Neuronal stem cell (in vitro differentiated cells): Measurements from ENCODE around the gene GRB14.

Source experiments
- DNase-seq: peaks from one replicate; pipeline ENCODE4 v3.0.0-alpha.2; 2013; ENCODE audit warnings: low spot score
- H2AFZ ChIP-seq: one replicate; pipeline ENCODE4 v1.6.1; 2013; ENCODE audit warnings: mild to moderate bottlenecking, low read length, inconsistent platforms
- H2AK5ac ChIP-seq: 2 replicates; pipeline ENCODE4 v1.6.1; 2013; ENCODE audit warnings: low read depth, mild to moderate bottlenecking, inconsistent platforms, low read length, moderate library complexity, mixed read lengths
- H2BK120ac ChIP-seq: 2 replicates; pipeline ENCODE4 v1.6.1; 2013; ENCODE audit warnings: low read depth, mild to moderate bottlenecking, inconsistent platforms, low read length, moderate library complexity, mixed read lengths
- H2BK12ac ChIP-seq: one replicate; pipeline ENCODE4 v1.6.1; 2013; ENCODE audit warnings: low read length, inconsistent platforms
- H2BK15ac ChIP-seq: 2 replicates; pipeline ENCODE4 v1.6.1; 2013; ENCODE audit warnings: mild to moderate bottlenecking, low read length, inconsistent platforms, mixed read lengths
- H2BK5ac ChIP-seq: one replicate; pipeline ENCODE4 v1.6.1; 2013; ENCODE audit warnings: inconsistent platforms, mild to moderate bottlenecking, low read length, moderate library complexity
- H3K14ac ChIP-seq: one replicate; pipeline ENCODE4 v1.6.1; 2013; ENCODE audit warnings: low read length, inconsistent platforms
- H3K18ac ChIP-seq: 2 replicates; pipeline ENCODE4 v1.6.1; 2013; ENCODE audit warnings: low read length, inconsistent platforms
- H3K23ac ChIP-seq: 2 replicates; pipeline ENCODE4 v1.6.1; 2013; ENCODE audit warnings: low read depth, mild to moderate bottlenecking, mixed read lengths, low read length, inconsistent platforms; ENCODE audit not compliant: poor library complexity
- H3K27ac ChIP-seq: replicated peaks from 3 replicates; pipeline ENCODE4 v1.5.1; 2013; ENCODE audit warnings: low read length, inconsistent platforms
- H3K27me3 ChIP-seq, 3 experiments: 2 replicates each; pipeline ENCODE4 v1.6.1; 2013; ENCODE audit warnings: low read length in 3 of 3, mild to moderate bottlenecking in 2 of 3, inconsistent platforms in 1 of 3, low read depth in 1 of 3, mixed read lengths in 1 of 3, moderate library complexity in 1 of 3; ENCODE audit not compliant: control insufficient read depth in 3 of 3, insufficient read depth in 3 of 3
- H3K36me3 ChIP-seq, 2 donors: replicated peaks in 1 of 2; 2 replicates each; pipeline ENCODE4 v1.6.1; 2013; ENCODE audit warnings: low read length in 2 of 2; ENCODE audit not compliant: control insufficient read depth in 2 of 2, insufficient read depth in 2 of 2
- H3K4ac ChIP-seq: 2 replicates; pipeline ENCODE4 v1.6.1; 2013; ENCODE audit warnings: inconsistent platforms, mild to moderate bottlenecking, low read length, moderate library complexity
- H3K4me1 ChIP-seq, 2 donors: 1 replicate in 1 of 2; 2 replicates in 1 of 2; pipeline ENCODE4 v1.6.1; 2013; ENCODE audit warnings: low read length in 2 of 2, low read depth in 1 of 2; ENCODE audit not compliant: control insufficient read depth in 2 of 2, insufficient read depth in 1 of 2
- H3K4me2 ChIP-seq: one replicate; pipeline ENCODE4 v1.6.1; 2013; ENCODE audit warnings: mild to moderate bottlenecking, low read length, inconsistent platforms; ENCODE audit not compliant: insufficient read depth, poor library complexity, severe bottlenecking
- H3K4me3 ChIP-seq, 2 donors: 2 replicates each; pipeline ENCODE4 v1.5.1; 2013; ENCODE audit warnings: low read length in 2 of 2, mild to moderate bottlenecking in 2 of 2, inconsistent platforms in 1 of 2, moderate library complexity in 1 of 2
- H3K79me1 ChIP-seq: one replicate; pipeline ENCODE4 v1.6.1; 2013; ENCODE audit warnings: low read depth, mild to moderate bottlenecking, inconsistent platforms, low read length, moderate library complexity
- H3K9ac ChIP-seq: one replicate; pipeline ENCODE4 v1.6.1; 2013; ENCODE audit warnings: mild to moderate bottlenecking, low read depth, low read length, inconsistent platforms; ENCODE audit not compliant: poor library complexity
- H3K9me3 ChIP-seq, 2 donors: replicated peaks in 1 of 2; 2 replicates each; pipeline versions ENCODE3 to v1.6.1; 2013; ENCODE audit warnings: low read length in 2 of 2, mild to moderate bottlenecking in 2 of 2, inconsistent platforms in 1 of 2, low read depth in 1 of 2, mixed read lengths in 1 of 2, moderate library complexity in 1 of 2; ENCODE audit not compliant: control insufficient read depth in 2 of 2, insufficient read depth in 1 of 2
- H4K8ac ChIP-seq: one replicate; pipeline ENCODE4 v1.6.1; 2013; ENCODE audit warnings: low read depth, mild to moderate bottlenecking, inconsistent platforms, low read length, moderate library complexity
- H4K91ac ChIP-seq: one replicate; pipeline ENCODE4 v1.6.1; 2013; ENCODE audit warnings: low read length, low read depth, mild to moderate bottlenecking, inconsistent platforms; ENCODE audit not compliant: poor library complexity
- WGBS, 2 donors: extraction: QIAGEN DNeasy Blood & Tissue Kit; methylation state at CpG; one replicate each; pipeline ENCODE4 v1.1.7; 2013; ENCODE audit warnings: missing lambda C conversion rate in 2 of 2, mixed read lengths in 1 of 2; ENCODE audit not compliant: insufficient read length in 2 of 2, insufficient replicate concordance in 1 of 2; ENCODE audit errors: extremely low coverage in 2 of 2; 5-methylcytosine and 5-hydroxymethylcytosine counted together

The GRB14 gene

GRCh38 chr2:164530464-164530863, 90.8 kb downstream of the GRB14 start:
- Histone ChIP-seq H2BK120ac (no peak overlapping the region), H2BK15ac (no peak overlapping the region), H3K9me3 (no peaks in the 10 kb centered on the region), H2BK5ac (no peak overlapping the region), H3K36me3 (no peaks in the 10 kb centered on the region), H3K4ac (no peak overlapping the region), H3K9ac (no peak overlapping the region), H3K27ac (no peak overlapping the region), H3K79me1 (no peaks in the 10 kb centered on the region), H2AFZ (no peak overlapping the region), H3K4me2 (no peak overlapping the region), H3K23ac (no peak overlapping the region), H4K8ac (no peak overlapping the region), H3K18ac (no peak overlapping the region), H4K91ac (no peak overlapping the region), H2BK12ac (no peak overlapping the region), H3K14ac (no peak overlapping the region), H2AK5ac (no peak overlapping the region), H3K4me1 (no peaks in the 10 kb centered on the region), H3K4me3 (no peak overlapping the region), H3K27me3 (no peaks in the 10 kb centered on the region)
- no CpG with 5 or more reads among the region's 1 CpG for WGBS, 2 donors
- DNase-seq: no peak

GRCh38 chr2:164523726-164524125, 97.6 kb downstream of the GRB14 start:
- Histone ChIP-seq H3K23ac (no peak overlapping the region), H3K14ac (no peak overlapping the region), H3K27me3 (no peaks in the 10 kb centered on the region), H2BK5ac (no peak overlapping the region), H2BK12ac (no peak overlapping the region), H3K4me2 (no peak overlapping the region), H3K79me1 (no peaks in the 10 kb centered on the region), H2AFZ (no peak overlapping the region), H3K36me3 (no peaks in the 10 kb centered on the region), H3K27ac (no peak overlapping the region), H3K4me1 (no peaks in the 10 kb centered on the region), H3K4me3 (no peak overlapping the region), H4K8ac (no peak overlapping the region), H4K91ac (no peak overlapping the region), H3K9me3 (peaks cover 0 to 5% of the 10 kb centered on the region in 2 donors), H2BK15ac (no peak overlapping the region), H3K18ac (no peak overlapping the region), H3K4ac (no peak overlapping the region), H2BK120ac (no peak overlapping the region), H2AK5ac (no peak overlapping the region), H3K9ac (no peak overlapping the region)
- no CpG with 5 or more reads among the region's 1 CpG for WGBS, 2 donors
- DNase-seq: no peak

- no peak overlapping the region for H3K27ac ChIP-seq
- no peaks in the 10 kb centered on the region for H3K27me3 ChIP-seq
- H3K23ac ChIP-seq: no peak overlapping the region
- H3K4me1 ChIP-seq: no peaks in the 10 kb centered on the region
- H3K4me3 ChIP-seq: no peak overlapping the region
- H3K79me1 ChIP-seq: no peaks in the 10 kb centered on the region
- H3K14ac ChIP-seq: no peak overlapping the region
- no peak overlapping the region for H2BK120ac ChIP-seq
- H3K18ac ChIP-seq: no peak overlapping the region
- H2BK5ac ChIP-seq: no peak overlapping the region
- no peak overlapping the region for H2BK15ac ChIP-seq
- H2AK5ac ChIP-seq: no peak overlapping the region
- no peak overlapping the region for H3K9ac ChIP-seq
- no CpG with 5 or more reads among the region's 3 CpGs for WGBS, 2 donors
- no peaks in the 10 kb centered on the region for H3K36me3 ChIP-seq
- H4K91ac ChIP-seq: no peak overlapping the region
- H3K9me3 ChIP-seq: peaks cover 0 to 5% of the 10 kb centered on the region in 2 donors
- no peak for DNase-seq
- no peak overlapping the region for H2BK12ac ChIP-seq
- no peak overlapping the region for H3K4ac ChIP-seq
- no peak overlapping the region for H4K8ac ChIP-seq
- H3K4me2 ChIP-seq: no peak overlapping the region
- no peak overlapping the region for H2AFZ ChIP-seq
These were observed 98.3 kb downstream of the GRB14 start for GRCh38 chr2:164523009-164523408.

GRCh38 chr2:164522561-164522981, 98.7 kb downstream of the GRB14 start:
- H3K14ac ChIP-seq: no peak overlapping the region
- H3K27ac ChIP-seq: no peak overlapping the region
- H3K9ac ChIP-seq: no peak overlapping the region
- H3K23ac ChIP-seq: no peak overlapping the region
- no peaks in the 10 kb centered on the region for H3K79me1 ChIP-seq
- H2BK120ac ChIP-seq: no peak overlapping the region
- H3K4me3 ChIP-seq: no peak overlapping the region
- no peak overlapping the region for H2BK5ac ChIP-seq
- H2AK5ac ChIP-seq: no peak overlapping the region
- H4K91ac ChIP-seq: no peak overlapping the region
- H3K36me3 ChIP-seq: no peaks in the 10 kb centered on the region
- H3K4me2 ChIP-seq: no peak overlapping the region
- H4K8ac ChIP-seq: no peak overlapping the region
- H2BK15ac ChIP-seq: no peak overlapping the region
- H2AFZ ChIP-seq: no peak overlapping the region
- H2BK12ac ChIP-seq: no peak overlapping the region
- H3K9me3 ChIP-seq: peaks cover 0 to 5% of the 10 kb centered on the region in 2 donors
- H3K27me3 ChIP-seq: no peaks in the 10 kb centered on the region
- H3K4me1 ChIP-seq: no peaks in the 10 kb centered on the region
- WGBS, 2 donors: no CpG with 5 or more reads among the region's 3 CpGs
- no peak for DNase-seq
- H3K18ac ChIP-seq: no peak overlapping the region
- H3K4ac ChIP-seq: no peak overlapping the region
